NOMO-1 treated with DMSO at 0.1 percent for 48 hours (cell line): ENCODE data around the gene SULF2.

Experiments used
- DNase-seq: peaks from one replicate; lab custom pipeline; 2025; ENCODE audit not compliant: unreplicated experiment; lab: John Stamatoyannopoulos, UW

Gene SULF2

DNA sequence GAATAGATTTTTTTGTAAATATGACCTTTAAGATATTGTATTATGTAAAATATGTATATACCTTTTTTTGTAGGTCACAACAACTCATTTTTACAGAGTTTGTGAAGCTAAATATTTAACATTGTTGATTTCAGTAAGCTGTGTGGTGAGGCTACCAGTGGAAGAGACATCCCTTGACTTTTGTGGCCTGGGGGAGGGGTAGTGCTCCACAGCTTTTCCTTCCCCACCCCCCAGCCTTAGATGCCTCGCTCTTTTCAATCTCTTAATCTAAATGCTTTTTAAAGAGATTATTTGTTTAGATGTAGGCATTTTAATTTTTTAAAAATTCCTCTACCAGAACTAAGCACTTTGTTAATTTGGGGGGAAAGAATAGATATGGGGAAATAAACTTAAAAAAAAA lies 130.9 kb downstream of the SULF2 start:
- DNase-seq = no peak

DNA sequence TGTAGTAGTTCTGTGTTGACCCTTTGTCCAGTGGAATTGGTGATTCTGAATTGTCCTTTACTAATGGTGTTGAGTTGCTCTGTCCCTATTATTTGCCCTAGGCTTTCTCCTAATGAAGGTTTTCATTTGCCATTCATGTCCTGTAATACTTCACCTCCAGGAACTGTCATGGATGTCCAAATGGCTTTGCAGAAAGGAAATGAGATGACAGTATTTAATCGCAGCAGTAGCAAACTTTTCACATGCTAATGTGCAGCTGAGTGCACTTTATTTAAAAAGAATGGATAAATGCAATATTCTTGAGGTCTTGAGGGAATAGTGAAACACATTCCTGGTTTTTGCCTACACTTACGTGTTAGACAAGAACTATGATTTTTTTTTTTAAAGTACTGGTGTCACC lies 131.4 kb downstream of the SULF2 start:
- no peak for DNase-seq

DNA sequence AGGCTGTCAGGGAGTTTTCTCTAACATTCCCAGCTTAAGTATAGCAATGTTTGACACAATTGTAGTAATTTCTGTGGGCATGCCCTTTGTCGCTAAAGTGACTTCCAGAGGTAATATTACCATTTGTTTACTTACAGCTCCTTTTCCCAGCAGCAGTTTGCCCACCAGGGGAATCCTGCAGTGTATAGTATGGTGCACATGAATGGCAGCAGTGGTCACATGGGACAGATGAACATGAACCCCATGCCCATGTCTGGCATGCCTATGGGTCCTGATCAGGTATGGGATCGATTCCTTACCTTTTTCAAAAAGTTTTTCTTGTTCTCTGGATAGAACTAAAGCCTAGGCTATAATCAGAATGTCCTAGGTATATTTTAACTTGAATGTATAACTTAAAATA lies 132.5 kb downstream of the SULF2 start:
- DNase-seq = no peak

DNA sequence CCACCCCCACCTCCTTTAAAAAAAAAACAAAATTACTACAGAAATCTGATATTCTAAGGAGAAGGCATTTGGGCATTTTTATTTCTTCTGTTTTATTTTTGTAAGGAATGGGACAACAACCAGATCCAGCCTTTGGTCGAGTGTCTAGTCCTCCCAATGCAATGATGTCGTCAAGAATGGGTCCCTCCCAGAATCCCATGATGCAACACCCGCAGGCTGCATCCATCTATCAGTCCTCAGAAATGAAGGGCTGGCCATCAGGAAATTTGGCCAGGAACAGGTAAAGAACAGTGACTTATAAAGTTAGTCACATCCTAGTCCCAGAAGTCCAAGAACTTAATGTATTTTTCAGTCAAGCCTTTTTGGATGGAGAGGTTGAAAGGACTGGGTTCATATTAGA lies 133.0 kb downstream of the SULF2 start:
- no peak for DNase-seq

DNA sequence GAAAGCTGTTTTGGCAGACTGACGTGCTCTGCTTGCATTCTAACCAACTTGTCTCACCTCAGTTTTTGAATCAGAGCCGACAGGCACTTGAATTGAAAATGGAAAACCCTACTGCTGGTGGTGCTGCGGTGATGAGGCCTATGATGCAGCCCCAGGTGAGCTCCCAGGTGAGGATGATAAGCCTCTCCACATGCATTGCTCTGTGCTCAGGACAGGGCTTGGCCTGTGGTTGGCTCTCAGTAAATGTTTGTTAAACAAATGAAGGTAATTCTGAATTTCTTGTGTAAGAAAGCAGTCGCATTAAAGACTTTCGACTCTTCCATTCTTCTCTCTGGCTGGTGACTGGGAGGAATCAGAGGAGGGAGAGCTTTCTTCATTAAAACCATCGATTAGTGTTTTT lies 136.3 kb downstream of the SULF2 start:
- no peak for DNase-seq

DNA sequence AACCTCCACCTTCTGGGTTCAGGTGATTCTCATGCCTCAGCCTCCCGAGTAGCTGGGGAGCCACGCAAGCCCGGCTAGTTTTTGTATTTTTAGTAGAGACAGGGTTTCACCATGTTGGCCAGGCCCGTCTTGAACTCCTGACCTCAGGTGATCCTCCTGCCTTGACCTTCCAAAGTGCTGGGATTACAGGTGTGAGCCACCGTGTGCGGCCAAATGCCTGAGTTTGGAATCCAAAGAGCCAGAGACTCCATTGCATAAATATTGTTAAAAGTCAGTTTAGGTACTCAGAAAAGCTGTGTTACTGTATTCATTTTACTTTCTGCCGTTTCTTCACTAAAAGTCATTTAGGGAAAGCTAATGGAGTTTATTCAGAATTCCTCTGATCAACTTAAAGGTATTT lies 137.3 kb downstream of the SULF2 start:
- no peak for DNase-seq

DNA sequence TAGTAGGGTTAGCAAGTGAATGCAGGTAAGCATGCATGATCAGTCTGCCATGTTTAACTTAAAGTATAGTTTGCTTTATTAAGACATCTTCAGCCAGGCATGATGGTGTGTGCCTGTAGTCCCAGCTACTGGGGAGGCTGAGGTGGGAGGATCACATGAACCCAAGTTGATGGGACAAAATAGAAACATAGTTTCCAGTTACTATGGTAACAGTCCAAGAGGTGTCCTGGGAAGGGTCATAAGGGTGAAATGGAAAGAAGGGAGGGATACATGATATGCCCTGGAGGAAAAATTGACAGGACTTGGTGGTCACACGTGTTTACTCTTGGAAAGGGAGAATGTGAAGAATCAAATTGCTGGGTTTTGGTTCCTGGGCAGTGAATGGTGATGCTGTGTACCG lies 139.6 kb downstream of the SULF2 start:
- no peak for DNase-seq

DNA sequence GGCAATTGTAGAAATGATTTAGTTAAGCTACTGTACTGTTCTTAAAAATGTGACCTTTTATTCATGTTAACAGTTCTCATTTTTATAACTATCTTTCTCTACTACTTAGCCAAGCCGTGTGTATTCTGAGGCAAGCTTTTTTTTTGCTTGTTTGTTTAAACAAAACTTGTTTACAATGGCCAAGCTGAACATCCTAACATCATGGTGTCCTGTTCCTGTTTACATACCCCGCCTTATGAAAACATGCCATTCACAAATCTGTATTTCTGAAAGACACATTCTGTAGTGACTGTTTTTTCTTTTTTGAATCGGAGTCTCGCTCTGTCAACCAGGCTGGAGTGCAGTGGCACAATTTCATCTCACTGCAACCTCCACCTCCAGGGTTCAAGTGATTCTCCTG lies 142.7 kb downstream of the SULF2 start:
- DNase-seq = no peak

DNA sequence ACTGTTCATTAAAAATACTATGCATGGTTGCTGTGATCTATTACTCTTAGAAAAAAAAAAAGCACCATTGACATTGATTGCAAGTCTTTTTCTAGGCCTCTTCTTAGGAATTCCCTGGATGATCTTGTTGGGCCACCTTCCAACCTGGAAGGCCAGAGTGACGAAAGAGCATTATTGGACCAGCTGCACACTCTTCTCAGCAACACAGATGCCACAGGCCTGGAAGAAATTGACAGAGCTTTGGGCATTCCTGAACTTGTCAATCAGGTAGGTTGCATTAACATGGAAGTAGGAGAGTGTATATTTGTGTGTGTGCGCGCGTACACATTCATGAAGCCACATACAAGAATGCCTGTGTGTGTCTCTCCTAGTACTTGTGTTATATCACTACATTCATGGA lies 143.2 kb downstream of the SULF2 start:
- DNase-seq = no peak

DNA sequence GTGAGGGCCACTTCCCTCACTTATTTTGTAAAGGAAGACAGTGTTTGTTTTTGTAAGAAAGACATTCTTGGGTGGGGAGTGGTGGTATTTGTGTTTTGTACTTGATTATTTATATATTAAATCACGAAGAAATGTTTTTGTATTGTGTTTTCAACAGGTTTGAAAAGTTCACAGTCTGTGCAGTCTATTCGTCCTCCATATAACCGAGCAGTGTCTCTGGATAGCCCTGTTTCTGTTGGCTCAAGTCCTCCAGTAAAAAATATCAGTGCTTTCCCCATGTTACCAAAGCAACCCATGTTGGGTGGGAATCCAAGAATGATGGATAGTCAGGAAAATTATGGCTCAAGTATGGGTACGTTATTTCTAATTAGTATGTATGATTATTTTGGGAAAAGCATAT lies 146.4 kb downstream of the SULF2 start:
- DNase-seq = no peak

DNA sequence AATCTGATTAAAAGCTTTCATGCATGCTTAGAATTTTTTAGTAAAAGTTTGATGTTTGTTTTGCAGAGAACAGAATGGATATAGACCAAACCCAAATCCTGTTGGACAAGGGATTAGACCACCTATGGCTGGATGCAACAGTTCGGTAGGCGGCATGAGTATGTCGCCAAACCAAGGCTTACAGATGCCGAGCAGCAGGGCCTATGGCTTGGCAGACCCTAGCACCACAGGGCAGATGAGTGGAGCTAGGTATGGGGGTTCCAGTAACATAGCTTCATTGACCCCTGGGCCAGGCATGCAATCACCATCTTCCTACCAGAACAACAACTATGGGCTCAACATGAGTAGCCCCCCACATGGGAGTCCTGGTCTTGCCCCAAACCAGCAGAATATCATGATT lies 150.0 kb downstream of the SULF2 start:
- no peak for DNase-seq

DNA sequence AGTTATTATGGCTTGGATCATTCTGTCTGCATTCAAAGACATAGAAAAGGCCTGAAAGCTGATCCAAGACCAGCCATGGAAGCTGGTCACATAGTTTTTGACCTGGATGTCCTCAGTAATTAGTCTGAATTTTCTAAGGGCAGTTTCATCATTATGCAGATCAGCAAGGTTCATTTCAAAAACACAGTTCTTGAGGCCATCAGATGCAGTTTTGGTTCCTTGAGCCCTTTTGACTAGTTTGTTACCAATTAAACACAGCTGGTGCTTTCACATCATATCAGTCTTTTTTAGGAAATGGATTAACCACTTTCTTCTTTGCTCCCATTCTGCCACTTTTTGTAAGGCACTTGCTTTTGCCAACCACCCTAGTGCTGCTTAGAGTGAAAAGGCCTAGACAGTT lies 154.2 kb downstream of the SULF2 start:
- DNase-seq = no peak

DNA sequence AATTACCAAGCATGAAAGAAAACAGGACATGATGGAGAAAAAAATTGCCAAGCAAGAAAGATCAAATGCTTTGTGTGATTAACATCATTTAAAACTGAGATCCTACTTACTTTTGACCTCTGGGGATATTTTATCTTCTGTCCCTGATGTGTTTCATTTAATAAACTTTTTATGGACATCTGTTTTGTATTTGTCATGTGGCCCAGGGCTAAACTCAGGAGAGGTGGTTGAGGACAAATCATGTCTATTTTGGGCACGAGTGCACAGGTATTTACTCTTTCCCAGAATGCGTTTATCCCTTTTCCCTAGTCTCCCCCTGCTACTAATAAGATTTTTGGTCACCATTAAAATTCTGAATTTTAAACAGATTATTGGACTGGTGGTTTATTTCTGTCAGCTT lies 155.4 kb downstream of the SULF2 start:
- no peak for DNase-seq

DNA sequence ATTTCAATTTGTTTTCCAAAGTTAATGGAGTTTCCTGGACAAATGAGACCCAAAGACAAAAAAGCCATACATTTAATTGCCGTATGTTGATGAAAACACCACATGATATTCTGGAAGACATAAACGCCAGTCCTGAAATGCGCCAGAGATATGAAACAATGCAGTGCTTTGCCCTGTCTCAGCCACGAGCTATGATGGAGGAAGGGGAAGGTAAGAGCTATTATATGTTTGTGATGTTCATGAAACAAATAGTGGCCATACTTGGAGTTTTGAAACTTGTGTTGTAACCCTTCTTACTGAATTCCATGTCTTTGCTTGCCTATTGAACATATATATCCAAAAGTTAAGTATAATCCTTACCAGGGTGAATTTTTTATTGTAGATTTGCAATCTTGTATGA lies 157.7 kb downstream of the SULF2 start:
- no peak for DNase-seq

DNA sequence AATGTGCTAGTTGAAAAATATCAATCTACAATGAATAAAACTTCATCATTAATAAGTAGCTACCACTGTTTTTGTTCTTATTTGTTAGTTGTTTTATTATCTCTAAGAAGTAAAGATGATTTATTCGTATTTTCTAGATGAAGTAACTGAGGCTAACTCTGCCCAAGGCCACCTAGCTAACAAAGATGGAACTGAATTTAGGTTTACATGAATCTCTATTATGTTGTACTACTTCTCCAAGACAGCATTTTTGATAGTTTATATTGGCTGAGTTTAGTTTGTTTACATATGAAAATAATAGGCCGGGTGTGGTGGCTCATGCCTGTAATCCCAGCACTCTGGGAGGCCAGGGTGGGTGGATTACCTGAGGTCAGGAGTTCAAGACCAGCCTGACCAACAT lies 162.1 kb downstream of the SULF2 start:
- DNase-seq = no peak

DNA sequence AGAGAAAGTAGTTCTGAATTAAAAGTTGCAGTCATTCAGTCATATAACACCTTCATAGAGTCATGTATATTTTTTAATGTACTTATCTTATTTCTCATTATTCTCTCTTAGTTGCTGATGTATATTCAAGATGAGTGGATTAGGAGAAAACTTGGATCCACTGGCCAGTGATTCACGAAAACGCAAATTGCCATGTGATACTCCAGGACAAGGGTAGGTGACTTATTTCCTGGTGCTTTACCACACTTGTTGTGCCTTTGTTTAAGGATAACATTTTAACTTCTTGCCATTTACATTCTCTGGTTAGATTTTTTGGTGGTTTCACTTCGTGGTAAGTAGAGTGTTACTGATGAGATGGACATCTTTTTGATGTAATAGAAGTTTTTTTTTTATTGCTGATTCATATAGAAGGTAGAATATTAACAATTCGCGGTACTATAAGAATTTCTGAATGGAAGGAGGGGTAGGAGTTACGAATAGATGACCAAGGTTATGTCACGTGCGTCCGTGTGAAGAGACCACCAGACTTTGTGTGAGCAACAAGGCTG lies 163.1 kb downstream of the SULF2 start:
- no peak for DNase-seq

DNA sequence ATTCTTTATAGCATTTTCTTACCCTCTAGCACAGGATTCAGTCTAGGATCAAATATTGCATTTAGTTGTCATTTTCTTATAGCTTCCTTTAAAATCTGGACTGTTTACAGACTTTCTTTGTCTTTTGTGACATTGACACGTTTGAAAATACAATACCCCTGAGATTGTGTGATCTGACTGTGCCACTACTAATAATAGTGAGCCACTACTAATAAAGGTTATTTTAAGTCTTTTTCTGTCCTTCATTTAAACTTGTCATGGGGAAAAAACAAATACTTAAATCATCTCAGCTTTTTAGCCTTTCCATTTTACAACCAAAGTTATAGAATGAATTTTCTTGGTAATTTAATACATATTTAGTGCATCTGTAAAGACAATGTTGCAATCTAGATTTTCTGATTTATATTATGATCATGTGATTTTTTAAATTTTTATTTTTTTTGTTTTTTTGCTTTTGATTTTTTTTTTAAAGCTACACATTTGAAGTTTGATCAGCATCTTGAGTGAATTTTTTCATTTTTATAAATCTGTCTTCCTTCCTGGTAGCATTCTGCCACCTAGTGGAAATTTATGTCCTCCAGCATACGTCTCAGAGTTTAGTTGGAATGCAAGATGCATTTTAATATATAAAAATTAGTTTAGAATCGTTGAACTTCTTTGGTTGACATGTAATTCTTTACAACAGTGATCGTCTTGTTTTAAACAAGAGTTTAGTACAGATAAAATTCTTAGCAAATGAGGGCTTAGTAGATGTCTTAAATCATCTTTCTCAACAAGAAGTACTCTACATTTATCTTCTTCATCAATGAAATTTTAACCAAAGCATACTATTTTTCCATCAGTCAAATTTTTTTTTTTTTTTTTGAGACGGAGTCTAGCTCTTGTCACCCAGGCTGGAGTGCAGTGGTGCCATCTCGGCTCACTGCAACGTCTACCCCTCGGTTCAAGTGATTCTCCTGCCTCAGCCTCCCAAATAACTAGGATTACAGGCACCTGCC lies 164.2 kb downstream of the SULF2 start:
- DNase-seq = peak; percentile 52

DNA sequence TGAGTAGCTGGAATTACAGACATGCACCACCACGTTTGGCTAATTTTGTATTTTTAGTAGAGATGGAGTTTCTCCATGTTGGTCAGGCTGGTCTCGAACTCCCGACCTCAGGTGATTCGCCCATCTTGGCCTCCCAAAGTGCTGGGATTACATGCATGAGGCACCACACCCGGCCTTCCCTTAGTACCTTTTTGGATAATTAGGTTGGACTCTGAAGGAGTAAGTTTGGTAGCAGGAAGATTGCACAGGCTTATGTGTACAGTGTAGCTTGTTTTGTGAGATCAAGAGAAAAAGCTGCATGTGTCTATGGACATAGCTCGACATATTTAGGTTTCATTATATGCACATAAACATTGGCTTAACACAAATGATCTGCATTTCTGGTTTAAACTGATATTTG lies 166.8 kb downstream of the SULF2 start:
- DNase-seq = no peak

DNA sequence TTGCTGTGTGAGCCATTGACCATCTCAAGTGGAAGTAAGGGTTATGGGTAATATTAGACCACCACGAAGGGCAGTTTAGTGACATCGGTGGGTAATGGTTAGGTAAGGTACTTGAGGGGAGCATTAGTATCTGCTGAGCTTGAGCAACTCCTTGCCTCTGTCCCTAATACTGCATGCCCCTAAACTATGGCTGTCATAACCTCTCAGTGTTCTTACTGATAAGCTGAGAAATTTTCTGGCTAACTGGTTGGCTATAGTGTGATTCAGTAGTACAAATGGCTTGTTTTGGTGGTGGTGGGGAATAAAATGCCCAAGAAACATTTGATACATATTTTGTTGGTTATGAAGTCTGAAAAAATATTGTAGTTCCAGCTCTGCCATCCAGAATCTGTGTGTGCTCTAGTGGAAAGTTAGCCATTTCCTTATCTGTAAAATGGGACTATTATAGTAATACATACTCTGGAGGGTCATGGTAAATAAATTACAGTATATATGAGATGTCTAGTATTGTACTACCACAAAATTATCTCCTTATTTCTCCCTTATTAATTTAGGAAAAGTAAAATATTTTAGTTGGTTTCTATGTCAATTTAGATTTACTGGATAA lies 170.5 kb downstream of the SULF2 start:
- DNase-seq = no peak

DNA sequence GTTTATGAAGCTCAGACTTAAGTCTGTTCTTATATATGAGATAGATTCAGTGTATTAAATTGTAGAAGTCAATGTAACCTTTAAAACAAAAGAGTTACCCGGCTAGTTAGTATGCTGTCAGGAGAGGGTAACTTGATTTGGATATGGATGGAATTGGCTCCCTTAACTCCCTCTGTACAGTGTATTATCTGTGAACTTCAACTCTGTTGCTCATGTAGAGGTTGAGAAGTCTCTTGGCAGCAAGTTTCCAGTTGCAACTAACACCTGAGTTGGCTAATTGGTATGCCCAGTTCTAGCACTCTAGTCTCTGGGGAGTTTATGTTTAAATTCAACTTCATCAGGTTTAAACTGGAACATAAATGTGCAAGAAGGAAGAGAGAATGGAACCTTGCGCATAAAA lies 172.6 kb downstream of the SULF2 start:
- no peak for DNase-seq

DNA sequence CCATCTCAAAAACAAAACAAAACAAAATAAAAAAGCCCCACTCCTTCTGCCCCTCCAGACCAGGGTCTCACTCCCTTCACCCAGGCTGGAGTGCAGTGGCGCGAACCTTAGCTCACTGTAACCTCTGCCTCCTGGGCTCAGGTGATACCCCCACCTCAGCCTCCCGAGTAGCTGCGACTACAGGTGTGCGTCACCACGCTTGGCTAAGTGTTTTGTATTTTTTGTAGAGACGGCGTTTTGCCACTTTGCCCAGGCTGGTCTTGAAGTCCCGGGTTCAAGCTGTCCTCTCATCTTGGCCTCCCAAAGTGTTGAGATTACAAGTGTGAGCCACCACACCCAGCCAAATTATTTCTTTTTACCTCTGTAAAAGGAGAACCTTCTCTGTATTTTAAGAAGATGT lies 173.5 kb downstream of the SULF2 start:
- no peak for DNase-seq

DNA sequence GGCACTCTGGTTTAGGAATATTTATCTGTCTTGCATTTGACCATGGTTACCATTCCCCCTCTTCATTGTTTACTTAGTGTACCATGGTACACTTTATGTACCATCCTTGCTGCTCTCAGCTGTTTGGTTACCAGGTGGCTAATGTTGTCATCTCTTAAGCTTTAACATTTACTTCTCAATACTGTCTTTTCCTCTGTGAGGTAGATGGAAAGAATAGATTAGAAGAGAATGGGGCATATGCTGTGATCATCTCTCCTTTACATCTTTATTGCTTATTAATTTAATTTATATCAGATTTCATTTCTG lies 174.4 kb downstream of the SULF2 start:
- DNase-seq = no peak
